ENCODE measurements around the gene GTF2A1.

- TF ChIP-seq ELF4 (IDR thresholded peaks at IDR 0.05) (no peak), ARNT (IDR thresholded peaks at IDR 0.05) (no peak)
Observed at GRCh38 chr14:81161749-81162148, 59.0 kb downstream of the GTF2A1 start.

Data from HEK293T (cell line).